ENCODE results near the gene PPP2R2C.

GRCh38 chr4:6469144-6469543 lies 3.3 kb downstream of the PPP2R2C start:
- TF ChIP-seq BHLHE40 (IDR thresholded peaks at IDR 0.05; ENCODE audit: borderline replicate concordance) = no peak
- no peak for TF ChIP-seq CTBP1 (IDR thresholded peaks at IDR 0.05; ENCODE audit: borderline replicate concordance)
- no peak for TF ChIP-seq FOXA1 (IDR thresholded peaks at IDR 0.05)
- no peak for TF ChIP-seq TARDBP (IDR thresholded peaks at IDR 0.05)
- TF ChIP-seq LEF1 (IDR thresholded peaks at IDR 0.05; ENCODE audit: borderline replicate concordance) = no peak
- TF ChIP-seq ZNF384 (IDR thresholded peaks at IDR 0.05) = no peak
- TF ChIP-seq SP1 (IDR thresholded peaks at IDR 0.05) = no peak

Data from HEK293T (cell line).